OCI-LY3 (cell line): ENCODE results near the gene FMNL2.

Experiments
- EZH2phosphoT487 ChIP-seq: fragments of 200-600 bp; shearing (Covaris generic); IDR thresholded peaks from 2 replicates; pipeline ENCODE4 v1.6.1; 2018; ENCODE audit warnings: antibody characterized with exemption, mixed run types, low read depth
- TF ChIP-seq, protein P1 (sequence below): fragments of 200-600, 300-600 bp; sonication (generic); IDR thresholded peaks from 2 replicates; pipeline ENCODE4 v1.5.1; 2014; ENCODE audit warnings: antibody characterized with exemption, low read length, low read depth

DNA sequence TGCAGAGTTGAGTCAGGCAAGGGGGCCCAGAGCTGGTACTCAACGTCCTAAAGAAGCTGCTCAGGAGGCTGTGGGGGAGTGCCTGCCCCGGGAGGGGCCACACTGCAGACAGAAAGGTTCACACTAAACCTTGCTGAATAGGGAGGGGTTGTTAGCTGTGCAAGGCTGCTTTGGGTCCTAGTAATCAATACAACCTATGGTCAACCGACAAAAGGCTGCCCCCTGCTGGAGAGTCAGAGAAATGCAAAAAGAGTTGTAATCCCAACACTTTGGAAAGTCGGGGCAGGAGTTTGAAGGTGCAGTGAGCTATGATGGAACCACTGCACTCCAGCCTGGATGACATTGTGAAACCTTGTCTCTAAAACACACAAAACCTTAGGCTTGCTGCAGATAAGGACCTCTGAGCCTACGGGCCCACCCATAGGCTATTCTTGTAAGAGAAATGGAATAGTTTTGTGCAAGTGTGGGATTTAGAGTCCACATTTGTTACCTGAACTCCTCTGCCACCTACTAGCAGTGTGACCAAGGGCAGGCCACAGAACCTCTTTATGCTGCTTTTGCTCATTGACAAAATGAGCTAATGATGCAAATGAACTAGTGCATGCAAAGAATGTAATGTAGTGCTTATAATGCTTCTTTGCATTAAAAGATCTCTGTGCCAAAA lies 300.8 kb downstream of the FMNL2 start:
- TF ChIP-seq, protein P1, sequence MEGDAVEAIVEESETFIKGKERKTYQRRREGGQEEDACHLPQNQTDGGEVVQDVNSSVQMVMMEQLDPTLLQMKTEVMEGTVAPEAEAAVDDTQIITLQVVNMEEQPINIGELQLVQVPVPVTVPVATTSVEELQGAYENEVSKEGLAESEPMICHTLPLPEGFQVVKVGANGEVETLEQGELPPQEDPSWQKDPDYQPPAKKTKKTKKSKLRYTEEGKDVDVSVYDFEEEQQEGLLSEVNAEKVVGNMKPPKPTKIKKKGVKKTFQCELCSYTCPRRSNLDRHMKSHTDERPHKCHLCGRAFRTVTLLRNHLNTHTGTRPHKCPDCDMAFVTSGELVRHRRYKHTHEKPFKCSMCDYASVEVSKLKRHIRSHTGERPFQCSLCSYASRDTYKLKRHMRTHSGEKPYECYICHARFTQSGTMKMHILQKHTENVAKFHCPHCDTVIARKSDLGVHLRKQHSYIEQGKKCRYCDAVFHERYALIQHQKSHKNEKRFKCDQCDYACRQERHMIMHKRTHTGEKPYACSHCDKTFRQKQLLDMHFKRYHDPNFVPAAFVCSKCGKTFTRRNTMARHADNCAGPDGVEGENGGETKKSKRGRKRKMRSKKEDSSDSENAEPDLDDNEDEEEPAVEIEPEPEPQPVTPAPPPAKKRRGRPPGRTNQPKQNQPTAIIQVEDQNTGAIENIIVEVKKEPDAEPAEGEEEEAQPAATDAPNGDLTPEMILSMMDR, result peak; percentile 92
- no peak for TF ChIP-seq EZH2phosphoT487
